Skin of body (tissue), 2 donors: ENCODE measurements around the gene MED14. TPM values are rescaled to one million over a fixed set of nuclear protein-coding genes. Genes with fewer than 3 reads are reported as not detected.

Experiments
- DNase-seq: peaks from one replicate; lab custom pipeline; 2025; lab: John Stamatoyannopoulos, UW
- total RNA-seq: library from RNA; depleted of rRNA; stranded (reverse); fragments of >200 nt; gene quantifications from one replicate; pipeline ENCODE4 v1.2.3, GENCODE V29; 2014

MED14 gene
- total RNA-seq, 1 donor from 2014 or later: 36.2 TPM

DNA sequence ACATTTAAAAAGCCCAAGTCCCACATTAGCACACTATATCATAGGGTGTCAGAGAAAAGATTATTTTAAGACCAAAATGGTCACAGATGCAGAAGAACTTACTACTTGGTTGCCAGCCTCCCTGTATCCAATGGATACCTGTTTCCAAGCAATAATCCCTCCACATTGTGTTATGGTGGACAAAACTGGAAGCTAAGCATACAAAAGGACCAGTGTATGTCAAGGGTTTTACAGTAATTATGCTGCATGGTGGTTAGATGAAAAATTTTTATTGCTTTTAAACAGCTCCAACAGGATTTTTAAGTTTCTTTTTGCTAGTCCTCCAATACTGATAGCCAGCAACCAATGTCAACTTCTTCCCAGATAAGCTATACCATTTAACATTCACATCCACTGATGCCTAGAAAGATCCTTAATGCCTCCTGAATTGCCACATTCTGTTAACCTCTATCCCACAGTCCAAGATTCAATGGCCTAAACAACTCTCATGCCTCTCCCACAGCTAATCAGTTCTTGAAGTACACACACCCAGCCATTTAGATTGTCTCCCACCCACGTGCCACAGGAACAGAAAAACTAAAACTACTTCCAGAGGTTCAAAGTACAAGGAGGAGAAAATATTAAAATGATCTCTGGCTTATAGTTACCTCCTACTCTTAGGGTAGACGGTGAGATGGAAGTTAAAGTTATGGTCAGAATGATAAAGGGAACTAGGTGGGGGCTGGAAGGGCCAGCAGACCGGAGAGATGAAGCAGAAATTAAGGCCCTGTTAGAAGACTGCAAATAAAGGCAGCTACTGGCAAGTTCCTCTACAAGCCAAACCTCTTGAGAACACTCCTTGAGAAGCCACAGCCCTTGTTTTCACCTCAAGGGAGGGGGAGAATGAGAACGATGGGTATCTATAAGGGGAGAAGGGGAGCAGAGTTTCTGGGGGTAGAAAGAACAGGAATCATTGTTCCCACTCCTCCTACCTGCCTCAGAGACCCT lies 5.5 kb downstream of the MED14 start:
- no peak for DNase-seq

DNA sequence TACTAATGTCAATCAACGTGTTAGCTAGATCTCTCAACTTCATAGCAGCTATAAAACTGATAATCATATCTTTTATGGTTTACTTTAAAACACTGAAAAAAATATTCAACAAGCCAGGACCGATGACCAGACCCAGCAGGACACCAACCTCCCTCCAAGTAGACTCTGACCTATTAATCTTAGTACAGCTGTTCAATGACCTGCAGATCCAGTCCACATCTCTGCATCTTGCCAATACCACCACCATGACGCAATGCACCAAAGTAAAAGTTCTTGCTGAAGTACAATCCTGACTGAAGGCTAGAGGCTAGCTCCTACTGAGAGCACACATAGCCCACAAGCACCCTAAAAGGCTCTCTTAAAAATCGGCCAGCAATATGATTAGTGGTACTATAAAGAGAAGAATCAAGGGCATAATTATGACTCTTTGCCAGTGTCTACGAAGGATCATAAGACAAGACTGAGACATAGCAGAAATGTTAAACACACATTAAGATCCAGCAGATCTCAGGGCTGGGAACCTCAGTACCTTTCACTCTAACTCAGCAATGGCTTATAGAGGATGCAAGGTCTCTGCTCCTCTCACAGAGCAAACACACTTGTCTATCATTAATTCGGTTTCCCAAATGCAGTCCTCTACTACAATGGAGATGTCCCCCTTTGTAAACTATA lies 7.6 kb downstream of the MED14 start:
- DNase-seq: no peak

GRCh38 chrX:40727093-40727492 lies 8.2 kb downstream of the MED14 start:
- no peak for DNase-seq

- no peak for DNase-seq
Measured at GRCh38 chrX:40722930-40723329, 12.4 kb downstream of the MED14 start.

DNA sequence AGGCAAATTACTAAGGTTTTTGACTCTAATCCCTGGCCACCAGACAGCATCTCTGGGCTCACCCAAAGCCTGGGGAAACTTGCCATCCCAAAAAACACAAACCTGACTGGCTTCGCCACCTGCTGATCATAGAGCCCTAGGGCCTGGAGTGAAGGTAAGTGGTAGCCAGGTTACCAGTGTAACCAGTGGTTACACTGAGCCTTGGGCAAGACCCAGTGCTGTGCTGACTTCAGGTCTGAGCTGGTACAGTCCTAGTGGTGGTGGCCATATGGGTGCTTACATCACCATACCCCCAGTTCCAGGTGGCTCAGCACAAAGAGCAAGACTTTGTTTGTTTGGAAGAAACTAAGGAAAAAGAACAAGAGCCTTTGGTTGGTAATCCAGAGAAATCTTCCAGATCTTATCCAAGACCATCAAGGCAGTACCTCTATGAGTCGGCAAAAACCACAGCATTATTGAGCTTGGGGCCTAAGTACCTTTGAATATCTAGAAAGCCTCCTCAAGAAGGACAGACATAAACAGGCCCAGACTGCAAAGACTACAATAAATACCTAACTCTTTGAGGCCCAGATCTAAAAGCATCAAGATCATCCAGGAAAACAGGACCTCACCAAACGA lies 13.7 kb downstream of the MED14 start:
- no peak for DNase-seq

GRCh38 chrX:40720792-40721191 lies 14.6 kb downstream of the MED14 start:
- no peak for DNase-seq

DNA sequence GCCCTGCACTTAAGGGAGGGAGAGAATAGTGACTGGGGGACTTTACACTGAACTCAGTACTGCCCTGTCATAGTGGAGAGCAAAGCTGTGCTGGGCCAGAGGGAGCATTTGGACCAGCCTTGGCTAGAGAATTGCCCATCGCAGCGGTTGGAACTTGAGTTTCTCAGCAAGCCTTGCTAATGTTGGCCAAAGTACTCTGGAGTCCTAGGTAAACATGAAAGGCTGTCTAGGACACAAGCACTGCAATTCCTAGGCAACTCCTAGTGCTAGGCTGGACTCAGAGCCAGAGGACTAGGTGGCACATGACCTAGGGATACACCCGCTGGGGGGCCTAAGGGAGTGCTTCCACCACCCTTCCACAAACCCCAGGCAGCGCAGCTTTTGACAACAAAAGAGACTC lies 15.0 kb downstream of the MED14 start:
- DNase-seq: no peak

DNA sequence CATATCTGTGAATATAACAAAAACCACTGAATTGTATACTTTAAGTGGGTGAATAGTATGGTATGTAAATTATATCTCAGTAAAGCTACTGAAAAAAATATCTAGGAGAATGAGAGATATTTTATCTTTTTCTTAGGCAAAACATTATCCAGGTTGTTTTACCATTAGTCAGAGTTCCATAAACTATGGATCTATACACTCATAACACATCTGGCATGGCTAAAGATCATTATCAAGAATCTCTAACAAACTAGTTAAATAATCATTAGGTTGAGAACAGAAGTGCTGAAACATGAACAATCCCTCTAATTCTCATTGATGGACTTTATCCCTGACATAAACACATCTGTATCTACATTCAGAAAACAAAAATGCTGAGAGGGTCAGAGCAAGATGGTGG lies 15.6 kb downstream of the MED14 start:
- DNase-seq: no peak

GRCh38 chrX:40719218-40719617 lies 16.1 kb downstream of the MED14 start:
- no peak for DNase-seq

GRCh38 chrX:40709395-40709794 lies 25.9 kb downstream of the MED14 start:
- DNase-seq: no peak

DNA sequence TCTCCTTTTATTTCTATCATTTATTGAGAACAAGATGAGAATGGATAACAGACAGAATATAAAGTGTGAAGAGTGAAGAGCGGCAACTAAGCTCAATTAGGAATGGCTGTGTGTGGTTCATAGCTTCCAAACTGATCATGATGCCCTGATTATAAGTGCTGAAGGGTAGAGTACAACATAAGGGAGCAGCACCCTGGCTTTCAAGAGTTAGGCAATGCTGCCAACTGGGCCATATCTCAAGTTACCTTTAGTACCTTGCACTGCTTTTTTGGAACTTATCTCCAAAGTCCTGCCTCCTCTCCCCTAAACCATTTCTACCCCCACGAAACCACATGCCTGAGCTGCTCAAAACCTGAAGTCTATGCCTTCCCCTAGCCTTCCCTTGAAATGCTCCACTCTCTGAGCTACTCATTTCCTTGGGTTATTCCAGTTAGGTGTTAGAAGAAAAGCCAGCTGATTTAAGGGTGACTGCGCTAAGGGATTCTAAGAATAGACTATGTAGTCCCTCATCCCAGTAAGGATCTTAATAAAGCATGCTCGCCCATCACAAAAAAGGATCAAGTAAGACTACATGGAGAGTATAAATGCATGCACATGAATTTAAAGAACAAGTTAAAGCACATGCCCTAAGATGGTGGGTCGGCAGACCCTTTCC lies 29.6 kb downstream of the MED14 start:
- no peak for DNase-seq

DNA sequence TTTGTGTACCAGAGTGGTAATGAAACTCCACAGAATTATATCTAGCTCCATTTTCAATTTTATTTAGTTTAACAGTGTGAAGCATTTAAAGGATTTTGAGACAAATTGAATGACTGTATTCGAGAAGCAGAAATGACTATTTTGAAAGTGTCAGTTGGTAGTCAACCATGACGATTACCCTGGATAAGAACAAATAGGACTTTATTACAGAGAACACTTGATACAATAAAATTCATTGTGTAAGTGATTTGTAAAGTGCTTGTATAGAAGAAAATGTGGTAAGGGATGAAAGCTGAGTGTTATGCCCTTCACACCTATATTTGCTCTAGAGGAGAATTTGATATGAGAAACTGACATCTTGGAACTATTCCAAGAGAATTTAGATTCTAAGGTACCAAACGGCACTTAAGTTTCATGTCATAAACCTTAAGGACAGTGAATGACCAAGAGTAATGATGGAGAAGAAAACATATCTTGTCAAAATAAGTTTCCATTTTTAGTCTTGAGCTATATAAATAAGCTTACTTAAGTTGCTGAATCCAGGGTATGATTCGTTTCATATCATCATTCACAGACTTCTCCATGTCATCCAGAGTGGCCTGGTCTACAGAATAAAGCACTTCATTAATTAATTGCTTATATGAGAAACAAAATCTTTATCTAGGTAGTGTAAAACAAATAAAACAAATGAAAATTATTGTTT lies 34.6 kb downstream of the MED14 start:
- DNase-seq: no peak

- no peak for DNase-seq
Measured at GRCh38 chrX:40698851-40699250, 36.5 kb downstream of the MED14 start.

- no peak for DNase-seq
Measured at GRCh38 chrX:40694802-40695201, 40.5 kb downstream of the MED14 start.

DNA sequence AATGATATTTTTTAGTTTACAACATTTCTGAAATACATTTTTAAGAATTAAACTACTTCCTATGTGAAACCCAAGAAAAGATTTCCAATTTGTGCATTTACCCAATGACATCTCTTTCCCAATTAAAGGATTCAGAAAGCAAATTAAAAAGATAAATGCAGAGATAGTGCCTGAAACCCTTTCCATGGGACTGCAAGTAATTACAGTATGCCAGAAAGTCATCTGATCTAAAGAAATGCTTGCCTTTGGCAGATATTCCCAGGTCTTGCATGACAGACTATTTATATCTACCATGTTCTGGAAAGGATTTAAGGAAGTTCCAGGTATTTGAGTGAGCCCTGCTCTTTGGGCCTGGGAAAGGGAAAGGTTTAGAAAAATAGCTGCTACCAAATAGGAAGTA lies 46.4 kb downstream of the MED14 start:
- no peak for DNase-seq

DNA sequence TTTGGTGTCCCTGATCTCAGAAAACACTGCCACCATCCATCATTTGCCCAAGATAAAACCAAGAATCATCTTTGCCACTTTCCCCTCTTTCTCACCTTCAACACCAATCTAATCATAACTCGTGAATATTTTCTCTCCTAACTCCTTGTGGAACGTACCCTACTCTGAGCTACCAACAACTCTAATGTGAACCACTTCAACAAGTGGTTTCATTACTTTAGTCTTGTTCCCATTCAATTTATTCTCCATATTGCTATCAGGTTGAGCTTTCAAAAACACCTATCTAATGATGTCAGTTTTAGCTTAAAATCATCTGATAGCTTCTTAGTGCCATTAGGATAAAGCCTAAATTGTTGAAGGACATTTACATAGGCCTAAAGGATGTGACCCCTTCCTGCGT lies 48.2 kb downstream of the MED14 start:
- no peak for DNase-seq

- DNase-seq: no peak
Measured at GRCh38 chrX:40685362-40685918, 49.9 kb downstream of the MED14 start.

- DNase-seq: no peak
Measured at GRCh38 chrX:40684092-40684491, 51.2 kb downstream of the MED14 start.

DNA sequence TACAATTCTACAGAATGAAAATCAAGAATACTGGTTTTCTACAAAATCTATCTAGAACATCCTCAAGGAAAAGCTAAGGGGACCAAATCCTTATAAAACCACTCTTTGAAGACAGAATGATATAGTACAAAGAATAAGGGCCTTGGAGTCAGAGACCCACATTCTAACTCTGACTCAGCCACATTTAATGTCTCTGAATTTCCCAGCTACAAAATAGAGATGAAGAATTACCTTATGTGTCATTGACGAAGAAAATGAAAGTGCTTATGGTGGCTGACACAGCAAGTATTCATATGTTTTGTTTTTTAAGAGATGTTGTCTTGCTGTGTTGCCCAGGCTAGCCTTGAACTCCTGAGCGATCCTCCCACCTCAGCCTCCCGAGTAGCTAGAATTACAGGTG lies 52.1 kb downstream of the MED14 start:
- DNase-seq: no peak

DNA sequence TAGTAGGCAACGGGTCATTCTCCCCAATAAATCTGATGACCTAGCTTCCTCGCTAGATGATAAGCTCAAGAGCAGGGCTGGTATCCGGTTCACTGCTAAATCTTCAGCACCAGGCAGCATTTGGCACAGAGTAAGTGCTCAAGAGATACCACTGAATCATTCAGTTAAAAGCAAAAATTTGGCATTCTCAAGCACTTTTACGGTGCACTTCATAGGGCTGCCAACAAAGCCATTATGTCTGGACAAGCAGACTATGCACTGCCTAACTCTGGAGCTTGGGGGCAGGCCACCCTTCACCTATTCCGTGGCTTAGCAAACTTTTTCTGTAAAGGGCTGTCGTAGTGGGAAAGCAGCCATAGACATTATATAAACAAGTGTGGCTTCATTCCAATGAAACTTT lies 64.2 kb downstream of the MED14 start:
- no peak for DNase-seq
